Liver (tissue), 9 donors: ENCODE measurements around the gene TLE1. TPM values are rescaled to one million over a fixed set of nuclear protein-coding genes. Genes with fewer than 3 reads are reported as not detected.

Source experiments
- DNase-seq: peaks from one replicate; pipeline ENCODE4 v3.0.0-alpha.2; 2017; ENCODE audit warnings: low spot score
- H3K27ac ChIP-seq, 2 donors: one replicate each; pipeline ENCODE4 v1.7.0; 2013; ENCODE audit warnings: inconsistent platforms in 2 of 2, low read length in 2 of 2, control low read depth in 1 of 2, low read depth in 1 of 2, mild to moderate bottlenecking in 1 of 2
- H3K27me3 ChIP-seq, 4 donors: one replicate each; pipeline versions ENCODE4 v1.6.1 to v1.7.0; 2013; ENCODE audit warnings: low read length in 3 of 4, inconsistent platforms in 1 of 4, mild to moderate bottlenecking in 1 of 4, moderate library complexity in 1 of 4; ENCODE audit not compliant: control insufficient read depth in 4 of 4, insufficient read depth in 4 of 4
- H3K36me3 ChIP-seq, 4 donors: one replicate each; pipeline versions ENCODE4 v1.6.1 to v1.7.0; 2013; ENCODE audit warnings: low read length in 3 of 4, mild to moderate bottlenecking in 3 of 4, low read depth in 1 of 4, moderate library complexity in 1 of 4; ENCODE audit not compliant: control insufficient read depth in 4 of 4, insufficient read depth in 3 of 4
- H3K4me1 ChIP-seq, 4 donors: one replicate each; pipeline versions ENCODE4 v1.6.1 to v1.7.0; 2013; ENCODE audit warnings: low read length in 3 of 4, mild to moderate bottlenecking in 3 of 4, moderate library complexity in 1 of 4; ENCODE audit not compliant: control insufficient read depth in 4 of 4, insufficient read depth in 4 of 4
- H3K4me3 ChIP-seq, 3 donors: one replicate each; pipeline versions ENCODE4 v1.6.1 to v1.7.0; 2013; ENCODE audit warnings: low read length in 3 of 3, control low read depth in 1 of 3, low read depth in 1 of 3, mild to moderate bottlenecking in 1 of 3
- H3K9ac ChIP-seq, 2 donors: one replicate each; pipeline ENCODE4 v1.7.0; 2013; ENCODE audit warnings: low read length in 2 of 2, mild to moderate bottlenecking in 2 of 2, moderate library complexity in 2 of 2, control low read depth in 1 of 2, low read depth in 1 of 2
- H3K9me3 ChIP-seq, 4 donors: one replicate each; pipeline versions ENCODE4 v1.6.1 to v1.7.0; 2013; ENCODE audit warnings: low read length in 3 of 4; ENCODE audit not compliant: control insufficient read depth in 4 of 4
- EGR1 ChIP-seq, 2 donors: IDR thresholded peaks; 2 replicates each; pipeline ENCODE4 v1.6.1; 2016 to 2018; ENCODE audit warnings: antibody characterized with exemption in 2 of 2, low read depth in 2 of 2
- FOXA1 ChIP-seq: IDR thresholded peaks from 2 replicates; pipeline ENCODE4 v1.6.1; 2016; ENCODE audit warnings: antibody characterized with exemption
- FOXA2 ChIP-seq: IDR thresholded peaks from 2 replicates; pipeline ENCODE4 v1.6.1; 2016; ENCODE audit warnings: antibody characterized with exemption
- GABPA ChIP-seq, 2 donors: IDR thresholded peaks in 1 of 2; conservative IDR thresholded peaks in 1 of 2; 2 replicates each; pipeline ENCODE4 v1.6.1; 2016; ENCODE audit warnings: antibody characterized with exemption in 2 of 2, mild to moderate bottlenecking in 1 of 2, moderate library complexity in 1 of 2
- HNF4A ChIP-seq, 2 donors: conservative IDR thresholded peaks; 2 replicates each; pipeline ENCODE4 v1.6.1; 2016; ENCODE audit warnings: antibody characterized with exemption in 2 of 2, mild to moderate bottlenecking in 2 of 2
- HNF4G ChIP-seq: IDR thresholded peaks from 2 replicates; pipeline ENCODE4 v1.6.1; 2016; ENCODE audit warnings: antibody characterized with exemption
- JUND ChIP-seq, 2 donors: IDR thresholded peaks; 2 replicates each; pipeline ENCODE4 v1.6.1; 2016; ENCODE audit warnings: antibody characterized with exemption in 2 of 2
- NR2F2 ChIP-seq: IDR thresholded peaks from 2 replicates; pipeline ENCODE4 v1.6.1; 2016; ENCODE audit warnings: antibody characterized with exemption
- RXRA ChIP-seq, 2 donors: IDR thresholded peaks; 2 replicates each; pipeline ENCODE4 v1.6.1; 2017 to 2018; ENCODE audit warnings: antibody characterized with exemption in 2 of 2, mild to moderate bottlenecking in 1 of 2
- SP1 ChIP-seq: IDR thresholded peaks from 2 replicates; pipeline ENCODE4 v1.6.1; 2018; ENCODE audit warnings: antibody characterized with exemption, mild to moderate bottlenecking
- TAF1 ChIP-seq: conservative IDR thresholded peaks from 2 replicates; pipeline ENCODE4 v1.6.1; 2016; ENCODE audit warnings: antibody characterized with exemption, mild to moderate bottlenecking
- YY1 ChIP-seq: IDR thresholded peaks from 2 replicates; pipeline ENCODE4 v1.6.1; 2016; ENCODE audit warnings: antibody characterized with exemption, mild to moderate bottlenecking
- WGBS: extraction: QIAGEN DNeasy Blood & Tissue Kit; methylation state at CpG from one replicate; pipeline ENCODE4 v1.1.7; 2013; 5-methylcytosine and 5-hydroxymethylcytosine counted together
- polyA plus RNA-seq, 2 donors: library from polyadenylated mRNA; stranded (reverse) in 1 of 2; unstranded in 1 of 2; fragments of 200-250 nt in 1 of 2; fragments of >200 nt in 1 of 2; fragmentation: Nextera tagmentation in 1 of 2; extraction: Ambion mirVana in 1 of 2; gene quantifications; one replicate each; pipeline versions ENCODE4 v1.2.1 to v1.2.3, GENCODE V29; 2013 to 2015
- total RNA-seq, 2 donors: library from RNA; depleted of rRNA; stranded (reverse); fragments of >200 nt; gene quantifications; one replicate each; pipeline ENCODE4 v1.2.3, GENCODE V29; 2014
- TF ChIP-seq, protein P1 (sequence below): IDR thresholded peaks from 2 replicates; pipeline ENCODE4 v1.6.1; 2016; ENCODE audit warnings: antibody characterized with exemption, mild to moderate bottlenecking
- TF ChIP-seq, protein P2 (sequence below): fragments of 150-350 bp; IDR thresholded peaks from 2 replicates; pipeline ENCODE4 v1.5.1; 2017; ENCODE audit warnings: improper control_type of control experiment, low read depth, low read length; ENCODE audit not compliant: missing input control
- TF ChIP-seq, protein P3 (sequence below): IDR thresholded peaks from 2 replicates; pipeline ENCODE4 v1.6.1; 2016; ENCODE audit warnings: antibody characterized with exemption
- TF ChIP-seq, protein P4 (sequence below): IDR thresholded peaks from 2 replicates; pipeline ENCODE4 v1.6.1; 2016; ENCODE audit warnings: antibody characterized with exemption
- donor health status: healthy.
- donor health status: healthy.
- donor health status: healthy.
- donor health status: healthy.
- donor health status: healthy.

TLE1 gene
- total and polyA plus RNA-seq, 4 donors: 25.2 to 45.4 (median 25.7) TPM

DNA sequence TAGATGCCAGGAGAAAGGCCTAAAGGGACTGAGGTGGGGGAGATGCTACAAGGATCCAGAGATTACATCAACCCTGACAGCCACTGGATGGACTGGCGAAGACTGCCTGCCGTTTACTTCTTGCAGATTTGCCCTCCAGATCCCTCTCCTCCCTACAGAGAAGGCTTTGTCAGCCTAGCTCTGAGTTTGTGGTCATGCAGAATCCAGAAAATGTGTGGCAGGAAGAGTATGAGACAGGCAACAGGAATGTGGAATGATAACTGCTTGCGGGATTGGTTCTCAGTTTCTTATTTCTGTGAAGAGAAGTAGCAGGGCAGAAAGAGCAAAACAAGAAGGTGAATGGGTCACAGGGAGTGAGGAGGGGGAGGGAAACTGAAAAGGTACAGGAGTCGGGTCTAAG lies 129.6 kb downstream of the TLE1 start:
- WGBS: 70% methylated on average over 4 of the region's 4 CpGs

DNA sequence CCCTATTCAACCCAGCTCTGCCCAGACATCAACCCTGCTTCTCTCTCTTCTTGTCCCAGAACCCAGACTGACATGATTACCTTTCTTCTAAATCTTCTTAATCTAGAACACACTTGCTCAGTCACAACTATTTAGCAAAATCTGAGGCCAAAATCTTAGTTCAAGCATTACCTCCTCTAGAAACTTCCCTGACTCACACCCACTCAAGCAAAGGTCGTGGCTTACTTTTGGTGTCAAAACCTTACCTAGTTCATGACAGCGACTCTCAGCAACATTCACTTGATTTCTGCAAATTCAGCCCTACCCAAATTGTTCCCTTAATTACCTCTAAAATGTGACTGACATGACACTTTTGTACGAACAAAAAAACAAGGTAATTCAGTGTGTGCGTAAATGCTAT lies 130.2 kb downstream of the TLE1 start:
- H3K4me3 ChIP-seq: no peak overlapping the region
- DNase-seq: no peak
- no peak overlapping the region for H3K9ac ChIP-seq
- H3K9me3 ChIP-seq: no peaks in the 10 kb centered on the region
- peaks cover 5 to 20% (median 15%) of the 10 kb centered on the region in 4 donors for H3K4me1 ChIP-seq
- 93% methylated on average over 4 of the region's 4 CpGs for WGBS
- H3K36me3 ChIP-seq: no peaks in the 10 kb centered on the region
- no peak overlapping the region for H3K27ac ChIP-seq
- H3K27me3 ChIP-seq: no peaks in the 10 kb centered on the region
- TF ChIP-seq NR2F2 (no peak), GABPA (IDR thresholded peaks at IDR 0.05 in 1 of 2, conservative IDR thresholded peaks at IDR 0.05 in 1 of 2) (no peak), YY1 (no peak), RXRA (IDR thresholded peaks at IDR 0.05) (no peak), TAF1 (no peak), FOXA2 (no peak), HNF4A (conservative IDR thresholded peaks at IDR 0.05) (no peak), FOXA1 (no peak), EGR1 (IDR thresholded peaks at IDR 0.05; ENCODE audit: low read depth in 2 of 2) (no peak), HNF4G (no peak)
- TF ChIP-seq, protein P1, sequence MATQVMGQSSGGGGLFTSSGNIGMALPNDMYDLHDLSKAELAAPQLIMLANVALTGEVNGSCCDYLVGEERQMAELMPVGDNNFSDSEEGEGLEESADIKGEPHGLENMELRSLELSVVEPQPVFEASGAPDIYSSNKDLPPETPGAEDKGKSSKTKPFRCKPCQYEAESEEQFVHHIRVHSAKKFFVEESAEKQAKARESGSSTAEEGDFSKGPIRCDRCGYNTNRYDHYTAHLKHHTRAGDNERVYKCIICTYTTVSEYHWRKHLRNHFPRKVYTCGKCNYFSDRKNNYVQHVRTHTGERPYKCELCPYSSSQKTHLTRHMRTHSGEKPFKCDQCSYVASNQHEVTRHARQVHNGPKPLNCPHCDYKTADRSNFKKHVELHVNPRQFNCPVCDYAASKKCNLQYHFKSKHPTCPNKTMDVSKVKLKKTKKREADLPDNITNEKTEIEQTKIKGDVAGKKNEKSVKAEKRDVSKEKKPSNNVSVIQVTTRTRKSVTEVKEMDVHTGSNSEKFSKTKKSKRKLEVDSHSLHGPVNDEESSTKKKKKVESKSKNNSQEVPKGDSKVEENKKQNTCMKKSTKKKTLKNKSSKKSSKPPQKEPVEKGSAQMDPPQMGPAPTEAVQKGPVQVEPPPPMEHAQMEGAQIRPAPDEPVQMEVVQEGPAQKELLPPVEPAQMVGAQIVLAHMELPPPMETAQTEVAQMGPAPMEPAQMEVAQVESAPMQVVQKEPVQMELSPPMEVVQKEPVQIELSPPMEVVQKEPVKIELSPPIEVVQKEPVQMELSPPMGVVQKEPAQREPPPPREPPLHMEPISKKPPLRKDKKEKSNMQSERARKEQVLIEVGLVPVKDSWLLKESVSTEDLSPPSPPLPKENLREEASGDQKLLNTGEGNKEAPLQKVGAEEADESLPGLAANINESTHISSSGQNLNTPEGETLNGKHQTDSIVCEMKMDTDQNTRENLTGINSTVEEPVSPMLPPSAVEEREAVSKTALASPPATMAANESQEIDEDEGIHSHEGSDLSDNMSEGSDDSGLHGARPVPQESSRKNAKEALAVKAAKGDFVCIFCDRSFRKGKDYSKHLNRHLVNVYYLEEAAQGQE: no peak
- TF ChIP-seq, protein P2, sequence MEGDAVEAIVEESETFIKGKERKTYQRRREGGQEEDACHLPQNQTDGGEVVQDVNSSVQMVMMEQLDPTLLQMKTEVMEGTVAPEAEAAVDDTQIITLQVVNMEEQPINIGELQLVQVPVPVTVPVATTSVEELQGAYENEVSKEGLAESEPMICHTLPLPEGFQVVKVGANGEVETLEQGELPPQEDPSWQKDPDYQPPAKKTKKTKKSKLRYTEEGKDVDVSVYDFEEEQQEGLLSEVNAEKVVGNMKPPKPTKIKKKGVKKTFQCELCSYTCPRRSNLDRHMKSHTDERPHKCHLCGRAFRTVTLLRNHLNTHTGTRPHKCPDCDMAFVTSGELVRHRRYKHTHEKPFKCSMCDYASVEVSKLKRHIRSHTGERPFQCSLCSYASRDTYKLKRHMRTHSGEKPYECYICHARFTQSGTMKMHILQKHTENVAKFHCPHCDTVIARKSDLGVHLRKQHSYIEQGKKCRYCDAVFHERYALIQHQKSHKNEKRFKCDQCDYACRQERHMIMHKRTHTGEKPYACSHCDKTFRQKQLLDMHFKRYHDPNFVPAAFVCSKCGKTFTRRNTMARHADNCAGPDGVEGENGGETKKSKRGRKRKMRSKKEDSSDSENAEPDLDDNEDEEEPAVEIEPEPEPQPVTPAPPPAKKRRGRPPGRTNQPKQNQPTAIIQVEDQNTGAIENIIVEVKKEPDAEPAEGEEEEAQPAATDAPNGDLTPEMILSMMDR: no peak
- TF ChIP-seq, protein P3, sequence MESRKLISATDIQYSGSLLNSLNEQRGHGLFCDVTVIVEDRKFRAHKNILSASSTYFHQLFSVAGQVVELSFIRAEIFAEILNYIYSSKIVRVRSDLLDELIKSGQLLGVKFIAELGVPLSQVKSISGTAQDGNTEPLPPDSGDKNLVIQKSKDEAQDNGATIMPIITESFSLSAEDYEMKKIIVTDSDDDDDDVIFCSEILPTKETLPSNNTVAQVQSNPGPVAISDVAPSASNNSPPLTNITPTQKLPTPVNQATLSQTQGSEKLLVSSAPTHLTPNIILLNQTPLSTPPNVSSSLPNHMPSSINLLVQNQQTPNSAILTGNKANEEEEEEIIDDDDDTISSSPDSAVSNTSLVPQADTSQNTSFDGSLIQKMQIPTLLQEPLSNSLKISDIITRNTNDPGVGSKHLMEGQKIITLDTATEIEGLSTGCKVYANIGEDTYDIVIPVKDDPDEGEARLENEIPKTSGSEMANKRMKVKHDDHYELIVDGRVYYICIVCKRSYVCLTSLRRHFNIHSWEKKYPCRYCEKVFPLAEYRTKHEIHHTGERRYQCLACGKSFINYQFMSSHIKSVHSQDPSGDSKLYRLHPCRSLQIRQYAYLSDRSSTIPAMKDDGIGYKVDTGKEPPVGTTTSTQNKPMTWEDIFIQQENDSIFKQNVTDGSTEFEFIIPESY: no peak

More for the DNA sequence above, 129.6 kb downstream of the TLE1 start:
- Histone ChIP-seq H3K4me1 (peaks cover 7 to 25% (median 20%) of the 10 kb centered on the region in 4 donors), H3K27me3 (no peaks in the 10 kb centered on the region), H3K4me3 (no peak overlapping the region), H3K9ac (no peak overlapping the region), H3K36me3 (no peaks in the 10 kb centered on the region), H3K27ac (no peak overlapping the region), H3K9me3 (no peaks in the 10 kb centered on the region)
- TF ChIP-seq RXRA (IDR thresholded peaks at IDR 0.05): no peak
- no peak for TF ChIP-seq EGR1 (IDR thresholded peaks at IDR 0.05; ENCODE audit: low read depth in 2 of 2)
- TF ChIP-seq, protein P4, sequence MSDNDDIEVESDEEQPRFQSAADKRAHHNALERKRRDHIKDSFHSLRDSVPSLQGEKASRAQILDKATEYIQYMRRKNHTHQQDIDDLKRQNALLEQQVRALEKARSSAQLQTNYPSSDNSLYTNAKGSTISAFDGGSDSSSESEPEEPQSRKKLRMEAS: no peak
- TF ChIP-seq, protein P3: no peak
- TF ChIP-seq TAF1: no peak
- TF ChIP-seq NR2F2: no peak
- TF ChIP-seq, protein P1: no peak
- TF ChIP-seq JUND (IDR thresholded peaks at IDR 0.05): no peak
- TF ChIP-seq SP1: no peak
- TF ChIP-seq HNF4G: no peak
- no peak for DNase-seq
